ENCODE data around the gene RAMP2.

RAMP2 gene

DNA sequence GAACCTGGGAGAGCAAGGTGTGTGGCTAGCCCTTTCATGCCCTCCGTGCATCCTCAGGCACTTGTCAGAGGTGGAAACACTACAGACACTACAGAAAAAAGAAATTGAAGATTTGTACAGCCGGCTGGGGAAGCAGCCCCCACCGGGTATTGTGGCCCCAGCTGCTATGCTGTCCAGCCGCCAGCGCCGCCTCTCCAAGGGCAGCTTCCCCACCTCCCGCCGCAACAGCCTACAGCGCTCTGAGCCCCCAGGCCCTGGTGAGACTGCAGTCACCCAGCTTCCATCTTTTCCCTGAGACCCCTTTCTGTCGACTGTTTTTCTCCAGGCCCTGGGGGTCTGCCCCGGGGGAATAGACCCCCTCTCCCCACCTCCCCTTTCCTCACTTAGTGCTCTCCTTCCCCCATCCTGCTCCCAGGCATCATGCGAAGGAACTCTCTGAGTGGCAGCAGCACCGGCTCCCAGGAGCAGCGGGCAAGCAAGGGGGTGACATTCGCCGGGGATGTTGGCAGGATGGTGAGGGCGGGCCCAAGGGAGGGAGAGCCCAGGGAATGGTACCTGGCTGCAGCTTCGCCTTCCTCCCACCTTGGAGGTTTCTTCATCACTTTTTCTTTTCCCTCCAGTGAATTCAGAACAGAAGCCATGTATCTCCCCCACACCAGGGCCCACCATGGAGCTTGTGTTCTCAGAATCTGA, 35.2 kb downstream of the RAMP2 start:
- FAIRE-seq: no peak

- FAIRE-seq: no peak
Observed at GRCh38 chr17:42797067-42798007, 36.3 kb downstream of the RAMP2 start.

DNA sequence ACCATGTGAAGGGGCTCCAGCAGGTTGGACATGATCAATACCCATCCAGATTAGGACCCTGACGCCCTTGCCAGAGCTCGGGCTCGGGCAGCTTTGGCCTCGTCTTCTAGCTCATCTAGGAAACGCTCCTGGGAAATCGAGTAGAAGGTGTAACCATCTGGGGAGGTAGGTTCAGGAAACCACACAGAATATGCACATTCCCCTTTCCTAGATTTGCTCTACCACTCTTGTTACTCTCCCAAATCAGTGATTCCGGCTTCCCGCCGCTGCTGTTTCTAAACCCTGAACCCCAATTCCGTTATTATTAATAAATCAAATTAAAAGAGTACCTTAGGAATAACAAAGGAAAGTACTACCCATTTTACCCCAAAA, 37.0 kb downstream of the RAMP2 start:
- FAIRE-seq: no peak

DNA sequence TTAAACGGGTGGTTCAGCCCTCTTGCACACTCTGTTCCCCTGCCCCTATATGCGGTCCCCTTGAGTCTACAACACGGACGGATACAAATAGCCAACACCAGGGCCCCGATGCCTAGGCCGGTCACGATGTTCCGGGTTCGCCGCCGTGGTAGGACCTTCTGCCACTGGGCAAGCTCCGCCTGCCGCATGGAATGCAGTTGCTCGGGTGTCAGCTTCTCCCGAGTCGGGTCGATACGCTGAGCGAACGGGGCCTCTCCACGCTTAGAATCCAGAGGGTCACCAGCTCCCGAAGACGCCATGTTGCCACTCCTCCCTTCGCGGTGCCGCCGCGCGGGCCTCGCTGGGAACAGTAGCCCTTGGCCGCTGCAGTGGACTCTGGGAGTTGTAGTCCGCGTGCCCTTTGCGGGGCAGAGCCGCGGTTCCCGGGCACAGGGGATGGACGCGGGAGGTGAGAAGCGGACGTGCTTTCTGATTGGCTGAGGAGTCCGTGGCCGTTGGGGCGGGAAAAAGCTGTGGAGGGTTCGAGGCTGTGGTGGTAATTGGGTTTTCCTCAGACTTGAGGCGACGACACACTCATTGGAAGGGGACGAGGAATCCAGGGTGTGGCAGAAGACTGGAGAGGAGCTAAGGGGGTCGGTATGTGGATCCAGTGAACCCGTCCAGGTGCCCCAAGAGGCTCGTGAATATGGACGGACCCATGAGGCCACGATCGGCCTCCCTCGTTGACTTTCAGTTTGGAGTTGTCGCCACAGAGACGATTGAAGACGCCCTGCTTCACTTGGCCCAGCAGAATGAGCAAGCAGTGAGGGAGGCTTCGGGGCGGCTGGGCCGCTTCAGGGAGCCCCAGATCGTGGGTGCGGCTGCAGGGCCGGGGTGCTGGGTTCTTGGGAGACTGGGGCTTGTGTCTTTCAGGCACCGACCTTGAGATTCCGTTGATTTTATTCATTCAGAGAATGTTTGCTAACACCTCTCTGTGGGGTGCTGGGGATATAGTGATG, 37.7 kb downstream of the RAMP2 start, which contains the start of the genes CNTD1 and COA3:
TSS of gene CNTD1 (plus strand) at position 479 of the 998 bp plus-strand sequence. CDS start at position 686, 207 bp downstream.
TSS of gene COA3 (minus strand) at position 322 of the 998 bp plus-strand sequence. CDS start at position 299, 23 bp downstream.
- FAIRE-seq: peak; percentile 44

DNA sequence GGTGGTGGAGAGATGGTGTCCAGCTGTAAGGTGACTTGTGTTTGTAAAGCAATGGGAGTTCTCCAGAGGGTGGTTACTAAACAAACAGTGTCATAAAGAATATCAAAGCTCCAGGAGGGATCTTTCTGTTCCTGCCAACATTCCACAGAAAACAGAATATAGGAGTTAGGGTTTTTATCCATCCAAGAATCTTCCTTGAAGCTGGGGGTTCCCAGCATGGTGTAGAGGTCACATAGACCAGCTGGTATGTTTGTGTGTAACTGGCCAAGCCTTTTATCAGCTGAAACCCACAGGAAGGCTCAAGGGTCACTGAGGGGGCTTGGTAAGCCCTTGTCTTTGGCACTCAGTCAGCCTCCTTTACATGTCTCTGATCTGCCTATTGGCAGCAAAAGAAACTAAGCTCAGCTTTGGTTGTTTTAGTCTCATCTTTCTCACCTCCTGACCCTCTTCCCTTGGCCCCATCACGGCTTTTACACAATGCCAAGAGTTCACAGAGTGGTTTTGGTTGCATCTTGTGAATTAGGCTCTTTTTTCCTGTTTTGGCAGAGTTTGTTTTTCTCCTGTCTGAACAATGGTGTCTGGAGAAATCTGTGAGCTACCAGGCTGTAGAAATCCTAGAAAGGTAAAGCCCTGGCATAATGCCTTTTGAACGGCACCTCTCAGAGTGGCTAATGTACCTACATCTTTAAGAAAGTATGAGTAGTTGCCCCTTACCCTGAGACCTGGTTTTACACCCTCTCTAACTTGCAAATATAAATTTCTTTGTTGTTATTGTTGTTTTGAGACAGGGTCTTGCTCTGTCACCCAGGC, 42.3 kb downstream of the RAMP2 start:
- no peak for FAIRE-seq

DNA sequence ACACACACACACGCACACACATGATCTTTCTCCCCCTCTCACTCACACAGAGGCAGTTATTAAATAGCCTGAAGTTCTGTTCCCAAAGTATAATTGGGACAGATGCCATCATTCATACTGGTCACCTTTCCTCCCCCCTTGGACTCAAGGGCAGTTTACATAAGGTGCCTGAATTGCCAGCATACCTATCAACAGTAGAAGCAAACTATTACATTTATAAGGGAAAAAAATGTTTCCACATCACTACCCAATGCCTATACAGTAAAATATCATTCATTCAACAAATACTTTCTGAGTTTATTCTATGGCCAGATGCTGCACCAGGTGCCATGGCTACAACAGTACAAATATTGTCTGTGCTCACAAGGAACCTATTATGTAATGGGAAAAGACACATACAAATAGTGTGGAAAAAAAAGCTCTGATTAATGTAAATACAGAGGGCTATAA, 43.9 kb downstream of the RAMP2 start:
- FAIRE-seq: no peak

GRCh38 chr17:42806249-42806648, 45.2 kb downstream of the RAMP2 start:
- FAIRE-seq: no peak

GRCh38 chr17:42809250-42809649, 48.2 kb downstream of the RAMP2 start:
- FAIRE-seq: no peak

Data from G401.6 (cell line).